ENCODE measurements around the gene IFNA21. TPM values are rescaled to one million over a fixed set of nuclear protein-coding genes. Genes with fewer than 3 reads are reported as not detected.
"Not testable (repeated sequence)": the region's sequence is repeated elsewhere in the genome, so short reads cannot be mapped to it uniquely, and the experiment has no call there.

Gene IFNA21
- total RNA-seq = not detected
- not detected for polyA plus RNA-seq

- not testable (repeated sequence) for DNase-seq (ENCODE audit: low spot score); H3K9me3 ChIP-seq (ENCODE audit: control insufficient read depth in 4 of 4, low read length in 3 of 4); H3K27me3 ChIP-seq (ENCODE audit: control insufficient read depth in 4 of 4, insufficient read depth in 4 of 4, low read length in 3 of 4); H3K4me1 ChIP-seq (ENCODE audit: control insufficient read depth in 4 of 4, insufficient read depth in 4 of 4, low read length in 3 of 4); H3K4me3 ChIP-seq (ENCODE audit: low read depth in 1 of 3, low read length in 3 of 3); H3K27ac ChIP-seq (ENCODE audit: low read depth in 1 of 2, low read length in 2 of 2); H3K36me3 ChIP-seq (ENCODE audit: control insufficient read depth in 4 of 4, insufficient read depth in 3 of 4, low read depth in 1 of 4, low read length in 3 of 4); H3K9ac ChIP-seq (ENCODE audit: low read depth in 1 of 2, low read length in 2 of 2)
- WGBS = 73% methylated on average over 2 of the region's 2 CpGs
Observed at GRCh38 chr9:21166560-21166959, at the start of gene IFNA21. Gene IFNA21 (minus strand): TSS chr9:21166660. CDS start chr9:21166612, 48 bp downstream.

GRCh38 chr9:21213411-21214326 lies 47.2 kb upstream of the IFNA21 start:
- TF ChIP-seq RAD21 (IDR thresholded peaks at IDR 0.05) = peak; percentile 27 to 36
- peak in 1 of 2 donors; percentile 16 for TF ChIP-seq HNF4A (conservative IDR thresholded peaks at IDR 0.05)
- not testable (repeated sequence) for DNase-seq (ENCODE audit: low spot score); H3K9me3 ChIP-seq (ENCODE audit: control insufficient read depth in 4 of 4, low read length in 3 of 4); H3K4me1 ChIP-seq (ENCODE audit: control insufficient read depth in 4 of 4, insufficient read depth in 4 of 4, low read length in 3 of 4); H3K4me3 ChIP-seq (ENCODE audit: low read depth in 1 of 3, low read length in 3 of 3); H3K27me3 ChIP-seq (ENCODE audit: control insufficient read depth in 4 of 4, insufficient read depth in 4 of 4, low read length in 3 of 4); H3K27ac ChIP-seq (ENCODE audit: low read depth in 1 of 2, low read length in 2 of 2); H3K9ac ChIP-seq (ENCODE audit: low read depth in 1 of 2, low read length in 2 of 2); H3K36me3 ChIP-seq (ENCODE audit: control insufficient read depth in 4 of 4, insufficient read depth in 3 of 4, low read depth in 1 of 4, low read length in 3 of 4)
- 41% methylated on average over 5 of the region's 5 CpGs for WGBS

GRCh38 chr9:21212160-21212559 lies 45.7 kb upstream of the IFNA21 start:
- H3K27ac ChIP-seq (ENCODE audit: low read depth in 1 of 2, low read length in 2 of 2); H3K36me3 ChIP-seq (ENCODE audit: control insufficient read depth in 4 of 4, insufficient read depth in 3 of 4, low read depth in 1 of 4, low read length in 3 of 4); H3K4me1 ChIP-seq (ENCODE audit: control insufficient read depth in 4 of 4, insufficient read depth in 4 of 4, low read length in 3 of 4); DNase-seq (ENCODE audit: low spot score); H3K9ac ChIP-seq (ENCODE audit: low read depth in 1 of 2, low read length in 2 of 2); H3K9me3 ChIP-seq (ENCODE audit: control insufficient read depth in 4 of 4, low read length in 3 of 4); H3K27me3 ChIP-seq (ENCODE audit: control insufficient read depth in 4 of 4, insufficient read depth in 4 of 4, low read length in 3 of 4); H3K4me3 ChIP-seq (ENCODE audit: low read depth in 1 of 3, low read length in 3 of 3): not testable (repeated sequence)
- 63% methylated on average over 2 of the region's 2 CpGs for WGBS

DNA sequence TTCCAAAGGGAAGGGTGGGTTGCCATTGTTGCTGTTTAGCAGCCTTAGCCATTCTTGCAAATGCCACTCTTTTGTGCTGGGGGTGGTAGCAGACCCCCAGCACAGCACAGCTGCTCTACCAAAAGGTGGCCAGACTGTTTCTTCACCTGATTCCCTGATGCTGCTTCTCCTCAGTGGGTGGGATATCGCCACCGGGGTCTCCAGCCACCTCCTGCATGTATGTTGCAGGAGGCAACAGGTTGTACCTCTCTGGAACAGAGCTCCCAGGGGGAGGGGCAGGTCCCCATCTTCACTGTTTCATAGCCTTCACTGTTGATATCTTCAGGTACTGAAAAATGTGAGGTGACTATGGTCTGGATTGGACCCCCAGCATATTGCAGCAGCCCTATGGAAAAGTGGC lies 44.3 kb upstream of the IFNA21 start:
- H3K27me3 ChIP-seq (ENCODE audit: control insufficient read depth in 4 of 4, insufficient read depth in 4 of 4, low read length in 3 of 4); H3K9me3 ChIP-seq (ENCODE audit: control insufficient read depth in 4 of 4, low read length in 3 of 4); H3K36me3 ChIP-seq (ENCODE audit: control insufficient read depth in 4 of 4, insufficient read depth in 3 of 4, low read depth in 1 of 4, low read length in 3 of 4); H3K4me1 ChIP-seq (ENCODE audit: control insufficient read depth in 4 of 4, insufficient read depth in 4 of 4, low read length in 3 of 4); DNase-seq (ENCODE audit: low spot score); H3K9ac ChIP-seq (ENCODE audit: low read depth in 1 of 2, low read length in 2 of 2); H3K4me3 ChIP-seq (ENCODE audit: low read depth in 1 of 3, low read length in 3 of 3); H3K27ac ChIP-seq (ENCODE audit: low read depth in 1 of 2, low read length in 2 of 2): not testable (repeated sequence)
- WGBS = 76% methylated on average over 2 of the region's 2 CpGs

DNA sequence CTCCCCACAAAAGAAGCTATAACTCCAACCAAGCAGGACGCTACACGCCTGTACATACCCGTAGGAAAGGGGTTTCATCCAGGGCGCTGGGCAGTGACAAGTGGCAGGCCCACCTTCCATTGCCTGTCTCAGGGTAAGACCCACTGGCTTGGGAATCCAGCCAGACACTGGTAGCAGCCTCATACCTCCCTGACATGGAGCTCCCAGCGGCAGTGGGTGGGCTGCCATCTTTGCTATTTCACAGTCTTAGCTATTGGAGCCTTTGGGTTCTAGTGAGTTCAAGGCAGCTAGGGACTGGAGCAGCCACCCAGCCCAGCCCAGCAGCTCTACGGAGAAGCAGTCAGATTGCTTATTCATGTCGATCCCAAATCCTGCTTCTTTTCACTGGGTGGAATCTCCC lies 43.9 kb upstream of the IFNA21 start:
- no peak for TF ChIP-seq ZBTB33 (IDR thresholded peaks at IDR 0.05)
- TF ChIP-seq TAF1 (conservative IDR thresholded peaks at IDR 0.05) = no peak
- no peak for TF ChIP-seq RAD21 (IDR thresholded peaks at IDR 0.05)
- TF ChIP-seq MAX (IDR thresholded peaks at IDR 0.05) = no peak
- TF ChIP-seq ATF3 (IDR thresholded peaks at IDR 0.05) = no peak
- TF ChIP-seq, protein P1, sequence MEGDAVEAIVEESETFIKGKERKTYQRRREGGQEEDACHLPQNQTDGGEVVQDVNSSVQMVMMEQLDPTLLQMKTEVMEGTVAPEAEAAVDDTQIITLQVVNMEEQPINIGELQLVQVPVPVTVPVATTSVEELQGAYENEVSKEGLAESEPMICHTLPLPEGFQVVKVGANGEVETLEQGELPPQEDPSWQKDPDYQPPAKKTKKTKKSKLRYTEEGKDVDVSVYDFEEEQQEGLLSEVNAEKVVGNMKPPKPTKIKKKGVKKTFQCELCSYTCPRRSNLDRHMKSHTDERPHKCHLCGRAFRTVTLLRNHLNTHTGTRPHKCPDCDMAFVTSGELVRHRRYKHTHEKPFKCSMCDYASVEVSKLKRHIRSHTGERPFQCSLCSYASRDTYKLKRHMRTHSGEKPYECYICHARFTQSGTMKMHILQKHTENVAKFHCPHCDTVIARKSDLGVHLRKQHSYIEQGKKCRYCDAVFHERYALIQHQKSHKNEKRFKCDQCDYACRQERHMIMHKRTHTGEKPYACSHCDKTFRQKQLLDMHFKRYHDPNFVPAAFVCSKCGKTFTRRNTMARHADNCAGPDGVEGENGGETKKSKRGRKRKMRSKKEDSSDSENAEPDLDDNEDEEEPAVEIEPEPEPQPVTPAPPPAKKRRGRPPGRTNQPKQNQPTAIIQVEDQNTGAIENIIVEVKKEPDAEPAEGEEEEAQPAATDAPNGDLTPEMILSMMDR (IDR thresholded peaks at IDR 0.05; ENCODE audit: low read depth, low read length, missing input control) = no peak
- TF ChIP-seq EGR1 (IDR thresholded peaks at IDR 0.05; ENCODE audit: low read depth in 2 of 2) = no peak
- DNase-seq (ENCODE audit: low spot score) = no peak
- Histone ChIP-seq H3K36me3 (ENCODE audit: control insufficient read depth in 4 of 4, insufficient read depth in 3 of 4, low read depth in 1 of 4, low read length in 3 of 4) (no peaks in the 10 kb centered on the region), H3K9me3 (ENCODE audit: control insufficient read depth in 4 of 4, low read length in 3 of 4) (no peaks in the 10 kb centered on the region), H3K27ac (ENCODE audit: low read depth in 1 of 2, low read length in 2 of 2) (no peak overlapping the region), H3K27me3 (ENCODE audit: control insufficient read depth in 4 of 4, insufficient read depth in 4 of 4, low read length in 3 of 4) (no peaks in the 10 kb centered on the region), H3K4me3 (ENCODE audit: low read depth in 1 of 3, low read length in 3 of 3) (no peak overlapping the region), H3K9ac (ENCODE audit: low read depth in 1 of 2, low read length in 2 of 2) (no peak overlapping the region), H3K4me1 (ENCODE audit: control insufficient read depth in 4 of 4, insufficient read depth in 4 of 4, low read length in 3 of 4) (no peaks in the 10 kb centered on the region)
- 91% methylated on average over 7 of the region's 7 CpGs for WGBS

- H3K4me3 ChIP-seq (ENCODE audit: low read depth in 1 of 3, low read length in 3 of 3); H3K27ac ChIP-seq (ENCODE audit: low read depth in 1 of 2, low read length in 2 of 2); H3K27me3 ChIP-seq (ENCODE audit: control insufficient read depth in 4 of 4, insufficient read depth in 4 of 4, low read length in 3 of 4); H3K9ac ChIP-seq (ENCODE audit: low read depth in 1 of 2, low read length in 2 of 2); DNase-seq (ENCODE audit: low spot score); H3K4me1 ChIP-seq (ENCODE audit: control insufficient read depth in 4 of 4, insufficient read depth in 4 of 4, low read length in 3 of 4); H3K9me3 ChIP-seq (ENCODE audit: control insufficient read depth in 4 of 4, low read length in 3 of 4); H3K36me3 ChIP-seq (ENCODE audit: control insufficient read depth in 4 of 4, insufficient read depth in 3 of 4, low read depth in 1 of 4, low read length in 3 of 4): not testable (repeated sequence)
- WGBS = 68% methylated on average over 3 of the region's 3 CpGs
Observed at GRCh38 chr9:21207043-21207442, 40.6 kb upstream of the IFNA21 start, which contains the start of gene IFNA10. Gene IFNA10 (minus strand): TSS chr9:21207143. CDS start chr9:21207097, 46 bp downstream.
